ENCODE measurements around the gene DDC. TPM values are rescaled to one million over a fixed set of nuclear protein-coding genes. Genes with fewer than 3 reads are reported as not detected.

The DDC gene
- total and polyA plus RNA-seq, 4 donors, result 27.2 to 74.9 (median 58.6) TPM

DNA sequence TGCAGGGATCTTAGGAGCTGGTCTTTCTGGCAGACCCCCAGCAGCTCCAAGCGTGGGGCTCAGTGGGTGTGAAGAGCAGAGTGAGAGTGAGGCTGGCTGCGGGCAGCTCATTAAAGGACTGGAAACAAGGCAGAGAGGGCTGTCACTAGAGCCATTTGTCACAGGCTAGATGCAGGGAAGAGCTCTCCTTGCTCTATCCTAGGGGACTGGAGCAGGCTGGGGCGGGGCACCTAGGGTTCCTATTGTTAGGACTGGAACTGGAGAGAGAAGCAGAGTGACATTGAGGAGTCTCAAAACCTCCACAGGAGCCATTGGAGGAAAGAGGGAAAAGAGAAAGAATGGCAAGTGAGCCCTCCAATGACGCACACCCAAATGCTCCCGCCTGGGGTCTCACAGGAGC lies 772 bp upstream of the DDC start:
- H3K9me3 ChIP-seq (ENCODE audit: control insufficient read depth in 4 of 4, low read length in 3 of 4), result no peaks in the 10 kb centered on the region
- 80% methylated on average over 5 of the region's 5 CpGs for WGBS

DNA sequence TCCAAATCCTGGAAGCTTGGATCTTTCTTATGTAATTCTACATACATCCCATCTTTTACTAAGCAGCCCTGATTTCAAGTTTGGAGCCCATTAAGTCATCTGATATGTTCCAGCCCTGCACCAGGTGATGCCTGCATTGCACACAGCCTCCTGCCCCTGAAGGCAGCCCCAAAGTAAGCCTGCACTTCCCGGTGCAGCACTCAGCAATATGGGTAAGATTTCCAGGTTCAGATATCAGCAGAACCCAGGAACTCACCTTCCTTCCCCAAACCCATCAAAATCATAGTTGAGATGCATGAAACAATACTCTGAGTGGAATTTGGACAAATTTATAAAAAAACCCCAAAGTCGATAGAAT lies 333 bp upstream of the DDC start:
- H3K27me3 ChIP-seq (ENCODE audit: control insufficient read depth in 4 of 4, insufficient read depth in 4 of 4, low read length in 3 of 4), result no peaks in the 10 kb centered on the region
- H3K9me3 ChIP-seq (ENCODE audit: control insufficient read depth in 4 of 4, low read length in 3 of 4), result no peaks in the 10 kb centered on the region
- no peak for DNase-seq (ENCODE audit: low spot score)
- H3K9ac ChIP-seq (ENCODE audit: low read depth in 1 of 2, low read length in 2 of 2), result no peak overlapping the region
- 47% methylated on average over 2 of the region's 2 CpGs for WGBS
- TF ChIP-seq, protein P1, sequence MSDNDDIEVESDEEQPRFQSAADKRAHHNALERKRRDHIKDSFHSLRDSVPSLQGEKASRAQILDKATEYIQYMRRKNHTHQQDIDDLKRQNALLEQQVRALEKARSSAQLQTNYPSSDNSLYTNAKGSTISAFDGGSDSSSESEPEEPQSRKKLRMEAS (IDR thresholded peaks at IDR 0.05), result no peak
- TF ChIP-seq, protein P2, sequence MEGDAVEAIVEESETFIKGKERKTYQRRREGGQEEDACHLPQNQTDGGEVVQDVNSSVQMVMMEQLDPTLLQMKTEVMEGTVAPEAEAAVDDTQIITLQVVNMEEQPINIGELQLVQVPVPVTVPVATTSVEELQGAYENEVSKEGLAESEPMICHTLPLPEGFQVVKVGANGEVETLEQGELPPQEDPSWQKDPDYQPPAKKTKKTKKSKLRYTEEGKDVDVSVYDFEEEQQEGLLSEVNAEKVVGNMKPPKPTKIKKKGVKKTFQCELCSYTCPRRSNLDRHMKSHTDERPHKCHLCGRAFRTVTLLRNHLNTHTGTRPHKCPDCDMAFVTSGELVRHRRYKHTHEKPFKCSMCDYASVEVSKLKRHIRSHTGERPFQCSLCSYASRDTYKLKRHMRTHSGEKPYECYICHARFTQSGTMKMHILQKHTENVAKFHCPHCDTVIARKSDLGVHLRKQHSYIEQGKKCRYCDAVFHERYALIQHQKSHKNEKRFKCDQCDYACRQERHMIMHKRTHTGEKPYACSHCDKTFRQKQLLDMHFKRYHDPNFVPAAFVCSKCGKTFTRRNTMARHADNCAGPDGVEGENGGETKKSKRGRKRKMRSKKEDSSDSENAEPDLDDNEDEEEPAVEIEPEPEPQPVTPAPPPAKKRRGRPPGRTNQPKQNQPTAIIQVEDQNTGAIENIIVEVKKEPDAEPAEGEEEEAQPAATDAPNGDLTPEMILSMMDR (IDR thresholded peaks at IDR 0.05; ENCODE audit: low read depth, low read length, missing input control), result no peak
- no peak overlapping the region for H3K4me3 ChIP-seq (ENCODE audit: low read depth in 1 of 3, low read length in 3 of 3)
- H3K36me3 ChIP-seq (ENCODE audit: control insufficient read depth in 4 of 4, insufficient read depth in 3 of 4, low read depth in 1 of 4, low read length in 3 of 4), result no peaks in the 10 kb centered on the region
- peaks cover 13 to 51% (median 40%) of the 10 kb centered on the region in 4 donors for H3K4me1 ChIP-seq (ENCODE audit: control insufficient read depth in 4 of 4, insufficient read depth in 4 of 4, low read length in 3 of 4)
- peak overlapping the region in 1 of 2 donors; percentile 72 for H3K27ac ChIP-seq (ENCODE audit: low read depth in 1 of 2, low read length in 2 of 2)

More for the DNA sequence above, 772 bp upstream of the DDC start:
- no peak overlapping the region for H3K4me3 ChIP-seq (ENCODE audit: low read depth in 1 of 3, low read length in 3 of 3)
- TF ChIP-seq SP1 (IDR thresholded peaks at IDR 0.05) (no peak), JUND (IDR thresholded peaks at IDR 0.05) (no peak), HNF4G (IDR thresholded peaks at IDR 0.05) (no peak), RXRA (IDR thresholded peaks at IDR 0.05) (no peak), EGR1 (IDR thresholded peaks at IDR 0.05; ENCODE audit: low read depth in 2 of 2) (no peak), NR2F2 (IDR thresholded peaks at IDR 0.05) (no peak)
- H3K4me1 ChIP-seq (ENCODE audit: control insufficient read depth in 4 of 4, insufficient read depth in 4 of 4, low read length in 3 of 4), result peaks cover 10 to 46% (median 36%) of the 10 kb centered on the region in 4 donors
- H3K27ac ChIP-seq (ENCODE audit: low read depth in 1 of 2, low read length in 2 of 2), result no peak overlapping the region
- no peaks in the 10 kb centered on the region for H3K27me3 ChIP-seq (ENCODE audit: control insufficient read depth in 4 of 4, insufficient read depth in 4 of 4, low read length in 3 of 4)
- DNase-seq (ENCODE audit: low spot score), result no peak
- H3K9ac ChIP-seq (ENCODE audit: low read depth in 1 of 2, low read length in 2 of 2), result no peak overlapping the region
- H3K36me3 ChIP-seq (ENCODE audit: control insufficient read depth in 4 of 4, insufficient read depth in 3 of 4, low read depth in 1 of 4, low read length in 3 of 4), result no peaks in the 10 kb centered on the region

DNA sequence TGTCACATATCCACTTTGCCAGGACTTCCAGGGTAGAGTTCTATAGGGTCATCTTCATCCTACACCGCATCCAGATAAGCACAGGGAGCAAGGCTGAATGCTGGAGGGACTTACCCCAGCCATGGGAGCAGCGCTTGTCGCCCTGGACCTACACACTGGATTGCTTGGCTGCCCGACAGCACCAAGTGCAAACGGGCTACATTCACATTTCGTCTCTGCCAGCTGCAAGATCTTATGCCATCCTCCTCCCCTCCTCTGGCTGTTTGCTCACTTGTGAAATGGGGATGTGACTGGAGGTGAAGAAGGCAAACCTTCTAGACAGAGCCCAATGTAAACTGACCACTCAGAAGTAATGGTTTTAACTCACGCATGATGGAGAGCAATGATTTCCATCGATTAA lies 1.0 kb downstream of the DDC start:
- H3K27ac ChIP-seq (ENCODE audit: low read depth in 1 of 2, low read length in 2 of 2), result peak overlapping the region; percentile 72 to 83
- no peak for DNase-seq (ENCODE audit: low spot score)
- H3K4me3 ChIP-seq (ENCODE audit: low read depth in 1 of 3, low read length in 3 of 3), result peak overlapping the region; percentile 21 to 62 (median 31)
- H3K27me3 ChIP-seq (ENCODE audit: control insufficient read depth in 4 of 4, insufficient read depth in 4 of 4, low read length in 3 of 4), result no peaks in the 10 kb centered on the region
- peaks cover 15 to 58% (median 45%) of the 10 kb centered on the region in 4 donors for H3K4me1 ChIP-seq (ENCODE audit: control insufficient read depth in 4 of 4, insufficient read depth in 4 of 4, low read length in 3 of 4)
- no peaks in the 10 kb centered on the region for H3K9me3 ChIP-seq (ENCODE audit: control insufficient read depth in 4 of 4, low read length in 3 of 4)
- H3K36me3 ChIP-seq (ENCODE audit: control insufficient read depth in 4 of 4, insufficient read depth in 3 of 4, low read depth in 1 of 4, low read length in 3 of 4), result no peaks in the 10 kb centered on the region
- 37% methylated on average over 8 of the region's 8 CpGs for WGBS
- peak overlapping the region in 1 of 2 donors; percentile 1 for H3K9ac ChIP-seq (ENCODE audit: low read depth in 1 of 2, low read length in 2 of 2)
- no peak for TF ChIP-seq FOXA2 (IDR thresholded peaks at IDR 0.05)
- TF ChIP-seq GABPA (IDR thresholded peaks at IDR 0.05 in 1 of 2, conservative IDR thresholded peaks at IDR 0.05 in 1 of 2), result no peak
- TF ChIP-seq RXRA (IDR thresholded peaks at IDR 0.05), result peak; percentile 17 to 61
- TF ChIP-seq, protein P2 (IDR thresholded peaks at IDR 0.05; ENCODE audit: low read depth, low read length, missing input control), result no peak
- no peak for TF ChIP-seq SP1 (IDR thresholded peaks at IDR 0.05)
- TF ChIP-seq, protein P3, sequence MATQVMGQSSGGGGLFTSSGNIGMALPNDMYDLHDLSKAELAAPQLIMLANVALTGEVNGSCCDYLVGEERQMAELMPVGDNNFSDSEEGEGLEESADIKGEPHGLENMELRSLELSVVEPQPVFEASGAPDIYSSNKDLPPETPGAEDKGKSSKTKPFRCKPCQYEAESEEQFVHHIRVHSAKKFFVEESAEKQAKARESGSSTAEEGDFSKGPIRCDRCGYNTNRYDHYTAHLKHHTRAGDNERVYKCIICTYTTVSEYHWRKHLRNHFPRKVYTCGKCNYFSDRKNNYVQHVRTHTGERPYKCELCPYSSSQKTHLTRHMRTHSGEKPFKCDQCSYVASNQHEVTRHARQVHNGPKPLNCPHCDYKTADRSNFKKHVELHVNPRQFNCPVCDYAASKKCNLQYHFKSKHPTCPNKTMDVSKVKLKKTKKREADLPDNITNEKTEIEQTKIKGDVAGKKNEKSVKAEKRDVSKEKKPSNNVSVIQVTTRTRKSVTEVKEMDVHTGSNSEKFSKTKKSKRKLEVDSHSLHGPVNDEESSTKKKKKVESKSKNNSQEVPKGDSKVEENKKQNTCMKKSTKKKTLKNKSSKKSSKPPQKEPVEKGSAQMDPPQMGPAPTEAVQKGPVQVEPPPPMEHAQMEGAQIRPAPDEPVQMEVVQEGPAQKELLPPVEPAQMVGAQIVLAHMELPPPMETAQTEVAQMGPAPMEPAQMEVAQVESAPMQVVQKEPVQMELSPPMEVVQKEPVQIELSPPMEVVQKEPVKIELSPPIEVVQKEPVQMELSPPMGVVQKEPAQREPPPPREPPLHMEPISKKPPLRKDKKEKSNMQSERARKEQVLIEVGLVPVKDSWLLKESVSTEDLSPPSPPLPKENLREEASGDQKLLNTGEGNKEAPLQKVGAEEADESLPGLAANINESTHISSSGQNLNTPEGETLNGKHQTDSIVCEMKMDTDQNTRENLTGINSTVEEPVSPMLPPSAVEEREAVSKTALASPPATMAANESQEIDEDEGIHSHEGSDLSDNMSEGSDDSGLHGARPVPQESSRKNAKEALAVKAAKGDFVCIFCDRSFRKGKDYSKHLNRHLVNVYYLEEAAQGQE (IDR thresholded peaks at IDR 0.05), result no peak
- TF ChIP-seq HNF4A (conservative IDR thresholded peaks at IDR 0.05), result peak; percentile 50 to 71
- TF ChIP-seq, protein P4, sequence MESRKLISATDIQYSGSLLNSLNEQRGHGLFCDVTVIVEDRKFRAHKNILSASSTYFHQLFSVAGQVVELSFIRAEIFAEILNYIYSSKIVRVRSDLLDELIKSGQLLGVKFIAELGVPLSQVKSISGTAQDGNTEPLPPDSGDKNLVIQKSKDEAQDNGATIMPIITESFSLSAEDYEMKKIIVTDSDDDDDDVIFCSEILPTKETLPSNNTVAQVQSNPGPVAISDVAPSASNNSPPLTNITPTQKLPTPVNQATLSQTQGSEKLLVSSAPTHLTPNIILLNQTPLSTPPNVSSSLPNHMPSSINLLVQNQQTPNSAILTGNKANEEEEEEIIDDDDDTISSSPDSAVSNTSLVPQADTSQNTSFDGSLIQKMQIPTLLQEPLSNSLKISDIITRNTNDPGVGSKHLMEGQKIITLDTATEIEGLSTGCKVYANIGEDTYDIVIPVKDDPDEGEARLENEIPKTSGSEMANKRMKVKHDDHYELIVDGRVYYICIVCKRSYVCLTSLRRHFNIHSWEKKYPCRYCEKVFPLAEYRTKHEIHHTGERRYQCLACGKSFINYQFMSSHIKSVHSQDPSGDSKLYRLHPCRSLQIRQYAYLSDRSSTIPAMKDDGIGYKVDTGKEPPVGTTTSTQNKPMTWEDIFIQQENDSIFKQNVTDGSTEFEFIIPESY (IDR thresholded peaks at IDR 0.05), result no peak
- no peak for TF ChIP-seq FOXA1 (IDR thresholded peaks at IDR 0.05)
- TF ChIP-seq EGR1 (IDR thresholded peaks at IDR 0.05; ENCODE audit: low read depth in 2 of 2), result no peak
- TF ChIP-seq JUND (IDR thresholded peaks at IDR 0.05), result peak in 1 of 2 donors; percentile 8
- no peak for TF ChIP-seq RAD21 (IDR thresholded peaks at IDR 0.05)
- TF ChIP-seq, protein P1 (IDR thresholded peaks at IDR 0.05), result no peak
- TF ChIP-seq, protein P5, sequence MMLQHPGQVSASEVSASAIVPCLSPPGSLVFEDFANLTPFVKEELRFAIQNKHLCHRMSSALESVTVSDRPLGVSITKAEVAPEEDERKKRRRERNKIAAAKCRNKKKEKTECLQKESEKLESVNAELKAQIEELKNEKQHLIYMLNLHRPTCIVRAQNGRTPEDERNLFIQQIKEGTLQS (IDR thresholded peaks at IDR 0.05), result no peak
- no peak for TF ChIP-seq HNF4G (IDR thresholded peaks at IDR 0.05)
- TF ChIP-seq YY1 (IDR thresholded peaks at IDR 0.05), result no peak
- TF ChIP-seq TAF1 (conservative IDR thresholded peaks at IDR 0.05), result no peak
